Neuronal stem cell (in vitro differentiated cells): ENCODE results near the gene THAP8.
A peak's percentile ranks its signal among the peaks of the same experiment; 100 is the strongest.
"Not testable (repeated sequence)": the region's sequence is repeated elsewhere in the genome, so short reads cannot be mapped to it uniquely, and the experiment has no call there.

Experiments
- DNase-seq: peaks from one replicate; pipeline ENCODE4 v3.0.0-alpha.2; 2013; ENCODE audit warnings: low spot score
- H2AFZ ChIP-seq: one replicate; pipeline ENCODE4 v1.6.1; 2013; ENCODE audit warnings: mild to moderate bottlenecking, low read length, inconsistent platforms
- H2AK5ac ChIP-seq: 2 replicates; pipeline ENCODE4 v1.6.1; 2013; ENCODE audit warnings: low read depth, mild to moderate bottlenecking, inconsistent platforms, low read length, moderate library complexity, mixed read lengths
- H2BK120ac ChIP-seq: 2 replicates; pipeline ENCODE4 v1.6.1; 2013; ENCODE audit warnings: low read depth, mild to moderate bottlenecking, inconsistent platforms, low read length, moderate library complexity, mixed read lengths
- H2BK12ac ChIP-seq: one replicate; pipeline ENCODE4 v1.6.1; 2013; ENCODE audit warnings: low read length, inconsistent platforms
- H2BK15ac ChIP-seq: 2 replicates; pipeline ENCODE4 v1.6.1; 2013; ENCODE audit warnings: mild to moderate bottlenecking, low read length, inconsistent platforms, mixed read lengths
- H2BK5ac ChIP-seq: one replicate; pipeline ENCODE4 v1.6.1; 2013; ENCODE audit warnings: inconsistent platforms, mild to moderate bottlenecking, low read length, moderate library complexity
- H3K14ac ChIP-seq: one replicate; pipeline ENCODE4 v1.6.1; 2013; ENCODE audit warnings: low read length, inconsistent platforms
- H3K18ac ChIP-seq: 2 replicates; pipeline ENCODE4 v1.6.1; 2013; ENCODE audit warnings: low read length, inconsistent platforms
- H3K23ac ChIP-seq: 2 replicates; pipeline ENCODE4 v1.6.1; 2013; ENCODE audit warnings: low read depth, mild to moderate bottlenecking, mixed read lengths, low read length, inconsistent platforms; ENCODE audit not compliant: poor library complexity
- H3K27ac ChIP-seq: replicated peaks from 3 replicates; pipeline ENCODE4 v1.5.1; 2013; ENCODE audit warnings: low read length, inconsistent platforms
- H3K27me3 ChIP-seq, 3 experiments: 2 replicates each; pipeline ENCODE4 v1.6.1; 2013; ENCODE audit warnings: low read length in 3 of 3, mild to moderate bottlenecking in 2 of 3, inconsistent platforms in 1 of 3, low read depth in 1 of 3, mixed read lengths in 1 of 3, moderate library complexity in 1 of 3; ENCODE audit not compliant: control insufficient read depth in 3 of 3, insufficient read depth in 3 of 3
- H3K36me3 ChIP-seq, 2 donors: replicated peaks in 1 of 2; 2 replicates each; pipeline ENCODE4 v1.6.1; 2013; ENCODE audit warnings: low read length in 2 of 2; ENCODE audit not compliant: control insufficient read depth in 2 of 2, insufficient read depth in 2 of 2
- H3K4ac ChIP-seq: 2 replicates; pipeline ENCODE4 v1.6.1; 2013; ENCODE audit warnings: inconsistent platforms, mild to moderate bottlenecking, low read length, moderate library complexity
- H3K4me1 ChIP-seq, 2 donors: 1 replicate in 1 of 2; 2 replicates in 1 of 2; pipeline ENCODE4 v1.6.1; 2013; ENCODE audit warnings: low read length in 2 of 2, low read depth in 1 of 2; ENCODE audit not compliant: control insufficient read depth in 2 of 2, insufficient read depth in 1 of 2
- H3K4me2 ChIP-seq: one replicate; pipeline ENCODE4 v1.6.1; 2013; ENCODE audit warnings: mild to moderate bottlenecking, low read length, inconsistent platforms; ENCODE audit not compliant: insufficient read depth, poor library complexity, severe bottlenecking
- H3K4me3 ChIP-seq, 2 donors: 2 replicates each; pipeline ENCODE4 v1.5.1; 2013; ENCODE audit warnings: low read length in 2 of 2, mild to moderate bottlenecking in 2 of 2, inconsistent platforms in 1 of 2, moderate library complexity in 1 of 2
- H3K79me1 ChIP-seq: one replicate; pipeline ENCODE4 v1.6.1; 2013; ENCODE audit warnings: low read depth, mild to moderate bottlenecking, inconsistent platforms, low read length, moderate library complexity
- H3K9ac ChIP-seq: one replicate; pipeline ENCODE4 v1.6.1; 2013; ENCODE audit warnings: mild to moderate bottlenecking, low read depth, low read length, inconsistent platforms; ENCODE audit not compliant: poor library complexity
- H3K9me3 ChIP-seq, 2 donors: replicated peaks in 1 of 2; 2 replicates each; pipeline versions ENCODE3 to v1.6.1; 2013; ENCODE audit warnings: low read length in 2 of 2, mild to moderate bottlenecking in 2 of 2, inconsistent platforms in 1 of 2, low read depth in 1 of 2, mixed read lengths in 1 of 2, moderate library complexity in 1 of 2; ENCODE audit not compliant: control insufficient read depth in 2 of 2, insufficient read depth in 1 of 2
- H4K8ac ChIP-seq: one replicate; pipeline ENCODE4 v1.6.1; 2013; ENCODE audit warnings: low read depth, mild to moderate bottlenecking, inconsistent platforms, low read length, moderate library complexity
- H4K91ac ChIP-seq: one replicate; pipeline ENCODE4 v1.6.1; 2013; ENCODE audit warnings: low read length, low read depth, mild to moderate bottlenecking, inconsistent platforms; ENCODE audit not compliant: poor library complexity
- WGBS, 2 donors: extraction: QIAGEN DNeasy Blood & Tissue Kit; methylation state at CpG; one replicate each; pipeline ENCODE4 v1.1.7; 2013; ENCODE audit warnings: missing lambda C conversion rate in 2 of 2, mixed read lengths in 1 of 2; ENCODE audit not compliant: insufficient read length in 2 of 2, insufficient replicate concordance in 1 of 2; ENCODE audit errors: extremely low coverage in 2 of 2; 5-methylcytosine and 5-hydroxymethylcytosine counted together

The THAP8 gene

GRCh38 chr19:36041092-36041491, 13.0 kb downstream of the THAP8 start:
- H3K9ac ChIP-seq, H2BK12ac ChIP-seq, H3K23ac ChIP-seq, H3K4me3 ChIP-seq, H3K4me1 ChIP-seq, H3K18ac ChIP-seq, H3K79me1 ChIP-seq, H2BK5ac ChIP-seq, DNase-seq, H3K27me3 ChIP-seq, H3K4ac ChIP-seq, H4K91ac ChIP-seq, H2BK15ac ChIP-seq, H3K9me3 ChIP-seq, H2AK5ac ChIP-seq, H2AFZ ChIP-seq, H2BK120ac ChIP-seq, H4K8ac ChIP-seq, H3K4me2 ChIP-seq, H3K14ac ChIP-seq, H3K27ac ChIP-seq: not testable (repeated sequence)
- no CpG with 5 or more reads among the region's 6 CpGs for WGBS, 2 donors
- H3K36me3 ChIP-seq: peaks cover 0 to 16% of the 10 kb centered on the region in 2 donors

GRCh38 chr19:36040495-36040894, 13.6 kb downstream of the THAP8 start:
- Histone ChIP-seq H3K27ac (no peak overlapping the region), H3K79me1 (peaks cover 2% of the 10 kb centered on the region), H3K18ac (no peak overlapping the region), H2AK5ac (no peak overlapping the region), H4K91ac (no peak overlapping the region), H3K14ac (no peak overlapping the region), H2BK12ac (no peak overlapping the region), H2BK120ac (no peak overlapping the region), H3K4me2 (no peak overlapping the region), H3K4me1 (peaks cover 0 to 3% of the 10 kb centered on the region in 2 donors), H3K27me3 (no peaks in the 10 kb centered on the region), H3K36me3 (peaks cover 0 to 12% of the 10 kb centered on the region in 2 donors), H2AFZ (no peak overlapping the region), H3K4ac (no peak overlapping the region), H4K8ac (no peak overlapping the region), H3K9ac (no peak overlapping the region), H3K9me3 (no peaks in the 10 kb centered on the region), H2BK15ac (no peak overlapping the region), H2BK5ac (no peak overlapping the region), H3K4me3 (no peak overlapping the region), H3K23ac (no peak overlapping the region)
- DNase-seq: no peak
- no CpG with 5 or more reads among the region's 6 CpGs for WGBS, 2 donors

- Histone ChIP-seq H3K18ac (peak within 1 kb of the TSS; percentile 95), H2AFZ (peak within 1 kb of the TSS; percentile 96), H3K4me2 (peak within 1 kb of the TSS; percentile 90), H2AK5ac (peak within 1 kb of the TSS; percentile 88), H3K36me3 (peaks cover 10 to 19% of the 10 kb centered on the region in 2 donors), H3K14ac (peak within 1 kb of the TSS; percentile 50), H3K23ac (no peak within 1 kb of the TSS), H3K9me3 (no peaks in the 10 kb centered on the region), H2BK5ac (peak within 1 kb of the TSS; percentile 1), H3K4ac (peak within 1 kb of the TSS; percentile 29), H3K27ac (peak within 1 kb of the TSS; percentile 61), H2BK12ac (no peak within 1 kb of the TSS), H2BK15ac (peak within 1 kb of the TSS; percentile 62), H2BK120ac (no peak within 1 kb of the TSS), H4K91ac (no peak within 1 kb of the TSS), H3K27me3 (no peaks in the 10 kb centered on the region), H3K4me3 (peak within 1 kb of the TSS; percentile 69 to 93), H4K8ac (no peak within 1 kb of the TSS), H3K9ac (peak within 1 kb of the TSS; percentile 82), H3K4me1 (peaks cover 4 to 7% of the 10 kb centered on the region in 2 donors), H3K79me1 (peaks cover 3% of the 10 kb centered on the region)
- peak; percentile 75 for DNase-seq
- WGBS, 2 donors: no CpG with 5 or more reads among the region's 51 CpGs
Measured at GRCh38 chr19:36032251-36033104, 21.6 kb downstream of the THAP8 start, which contains the start of gene CLIP3. TSS of gene CLIP3 (minus strand) at chr19:36032873. CDS start at chr19:36032357, 516 bp downstream.

- Histone ChIP-seq H2AFZ (no peak overlapping the region), H4K91ac (no peak overlapping the region), H3K27me3 (no peaks in the 10 kb centered on the region), H3K18ac (no peak overlapping the region), H3K4me3 (no peak overlapping the region), H4K8ac (no peak overlapping the region), H2BK15ac (no peak overlapping the region), H3K27ac (no peak overlapping the region), H2BK12ac (no peak overlapping the region), H2AK5ac (no peak overlapping the region), H3K4me2 (no peak overlapping the region), H3K9me3 (peaks cover 0 to 2% of the 10 kb centered on the region in 2 donors), H3K4me1 (peaks cover 4 to 7% of the 10 kb centered on the region in 2 donors), H3K14ac (no peak overlapping the region), H3K4ac (no peak overlapping the region), H3K9ac (no peak overlapping the region), H3K23ac (no peak overlapping the region), H2BK120ac (no peak overlapping the region), H3K79me1 (peaks cover 3% of the 10 kb centered on the region), H3K36me3 (peaks cover 21 to 30% of the 10 kb centered on the region in 2 donors), H2BK5ac (no peak overlapping the region)
- no CpG with 5 or more reads among the region's 6 CpGs for WGBS, 2 donors
- DNase-seq: no peak
Measured at GRCh38 chr19:36031308-36031707, 22.8 kb downstream of the THAP8 start.
